Fibroblast of lung (primary cell): ENCODE measurements around the gene PACS2. TPM values are rescaled to one million over a fixed set of nuclear protein-coding genes. Genes with fewer than 3 reads are reported as not detected.

ENCODE experiments used
- DNase-seq, 2 donors: peaks; one replicate each; pipeline versions ENCODE4 v3.0.0 to v3.0.0-alpha.2; 2010; ENCODE audit warnings: low read depth in 2 of 2
- H2AFZ ChIP-seq: 2 replicates; pipeline ENCODE4 v1.5.1; 2012; ENCODE audit warnings: low read length, control low read depth, inconsistent platforms
- H3K27ac ChIP-seq: 2 replicates; pipeline ENCODE4 v1.5.1; 2011; ENCODE audit warnings: low read length, control low read depth; ENCODE audit not compliant: insufficient read depth
- H3K27me3 ChIP-seq: 2 replicates; pipeline ENCODE4 v1.5.1; 2011; ENCODE audit warnings: mild to moderate bottlenecking, low read length; ENCODE audit not compliant: control insufficient read depth, insufficient read depth
- H3K36me3 ChIP-seq: 2 replicates; pipeline ENCODE4 v1.5.1; 2011; ENCODE audit warnings: low read length; ENCODE audit not compliant: control insufficient read depth, insufficient read depth
- H3K4me1 ChIP-seq: 2 replicates; pipeline ENCODE4 v1.5.1; 2011; ENCODE audit warnings: low read length; ENCODE audit not compliant: control insufficient read depth, insufficient read depth; ENCODE audit errors: extremely low read depth
- H3K4me2 ChIP-seq: 2 replicates; pipeline ENCODE4 v1.5.1; 2011; ENCODE audit warnings: low read length, control low read depth; ENCODE audit not compliant: insufficient read depth; ENCODE audit errors: extremely low read depth
- H3K4me3 ChIP-seq, 4 experiments: fragments of 200-600 bp in 1 of 4; sonication (generic) in 1 of 4; replicated peaks in 1 of 4; 2 replicates each; pipeline ENCODE4 v1.5.1; 2011 to 2016; ENCODE audit warnings: low read length in 4 of 4, low read depth in 3 of 4, mild to moderate bottlenecking in 3 of 4, control low read depth in 2 of 4, inconsistent platforms in 1 of 4, mixed read lengths in 1 of 4; ENCODE audit not compliant: insufficient read depth in 1 of 4; ENCODE audit errors: control extremely low read depth in 1 of 4
- H3K79me2 ChIP-seq: 2 replicates; pipeline ENCODE4 v1.5.1; 2012; ENCODE audit warnings: mild to moderate bottlenecking, low read length, inconsistent platforms; ENCODE audit not compliant: control insufficient read depth, insufficient read depth
- H3K9ac ChIP-seq: 2 replicates; pipeline ENCODE4 v1.5.1; 2011; ENCODE audit warnings: mild to moderate bottlenecking, low read length, control low read depth; ENCODE audit not compliant: insufficient read depth
- H3K9me3 ChIP-seq: 2 replicates; pipeline ENCODE4 v1.5.1; 2012; ENCODE audit warnings: low read depth, low read length; ENCODE audit not compliant: control insufficient read depth, insufficient read depth
- H4K20me1 ChIP-seq: 2 replicates; pipeline ENCODE4 v1.5.1; 2011; ENCODE audit warnings: low read length; ENCODE audit not compliant: control insufficient read depth, insufficient read depth; ENCODE audit errors: extremely low read depth
- EZH2 ChIP-seq: IDR thresholded peaks from 2 replicates; pipeline ENCODE4 v1.5.1; 2012; ENCODE audit warnings: low read length, control low read depth, mild to moderate bottlenecking; ENCODE audit errors: missing control alignments
- polyA plus RNA-seq, 2 donors: library from polyadenylated mRNA; depleted of rRNA in 1 of 2; stranded (reverse) in 1 of 2; unstranded in 1 of 2; fragments of >200 nt; gene quantifications; 2 replicates each; pipeline ENCODE4 v1.2.1, GENCODE V29; 2011 to 2012; ENCODE audit warnings: missing spikeins in 1 of 2
- total RNA-seq: library from RNA; depleted of rRNA; stranded (reverse); fragments of >200 nt; gene quantifications from 2 replicates; pipeline ENCODE4 v1.2.1, GENCODE V29; 2014
- TF ChIP-seq, protein P1 (sequence below), 2 donors: IDR thresholded peaks in 1 of 2; conservative IDR thresholded peaks in 1 of 2; 1 replicate in 1 of 2; 2 replicates in 1 of 2; pipeline ENCODE4 v1.5.1; 2011 to 2012; ENCODE audit warnings: low read length in 2 of 2, control low read depth in 1 of 2, inconsistent platforms in 1 of 2, low read depth in 1 of 2, mild to moderate bottlenecking in 1 of 2

Gene PACS2
- total and polyA plus RNA-seq, 2 donors (not counting 1 experiment from before 2014, with no cell fraction given): 20.3 to 52.5 TPM

- TF ChIP-seq, protein P1, sequence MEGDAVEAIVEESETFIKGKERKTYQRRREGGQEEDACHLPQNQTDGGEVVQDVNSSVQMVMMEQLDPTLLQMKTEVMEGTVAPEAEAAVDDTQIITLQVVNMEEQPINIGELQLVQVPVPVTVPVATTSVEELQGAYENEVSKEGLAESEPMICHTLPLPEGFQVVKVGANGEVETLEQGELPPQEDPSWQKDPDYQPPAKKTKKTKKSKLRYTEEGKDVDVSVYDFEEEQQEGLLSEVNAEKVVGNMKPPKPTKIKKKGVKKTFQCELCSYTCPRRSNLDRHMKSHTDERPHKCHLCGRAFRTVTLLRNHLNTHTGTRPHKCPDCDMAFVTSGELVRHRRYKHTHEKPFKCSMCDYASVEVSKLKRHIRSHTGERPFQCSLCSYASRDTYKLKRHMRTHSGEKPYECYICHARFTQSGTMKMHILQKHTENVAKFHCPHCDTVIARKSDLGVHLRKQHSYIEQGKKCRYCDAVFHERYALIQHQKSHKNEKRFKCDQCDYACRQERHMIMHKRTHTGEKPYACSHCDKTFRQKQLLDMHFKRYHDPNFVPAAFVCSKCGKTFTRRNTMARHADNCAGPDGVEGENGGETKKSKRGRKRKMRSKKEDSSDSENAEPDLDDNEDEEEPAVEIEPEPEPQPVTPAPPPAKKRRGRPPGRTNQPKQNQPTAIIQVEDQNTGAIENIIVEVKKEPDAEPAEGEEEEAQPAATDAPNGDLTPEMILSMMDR (conservative IDR thresholded peaks at IDR 0.05 in 1 of 2, IDR thresholded peaks at IDR 0.05 in 1 of 2; ENCODE audit: low read depth in 1 of 2, low read length in 2 of 2): no peak
- no peak for TF ChIP-seq EZH2
- Histone ChIP-seq H3K9me3 (no peaks in the 10 kb centered on the region), H3K27me3 (no peaks in the 10 kb centered on the region), H2AFZ (no peak overlapping the region), H3K9ac (no peak overlapping the region), H3K4me2 (peak overlapping the region; percentile 89), H3K4me3 (peak overlapping the region; percentile 47 to 76 (median 66)), H3K36me3 (no peaks in the 10 kb centered on the region), H3K79me2 (peaks cover 12% of the 10 kb centered on the region), H3K4me1 (peaks cover 16% of the 10 kb centered on the region), H3K27ac (no peak overlapping the region), H4K20me1 (no peaks in the 10 kb centered on the region)
- DNase-seq: no peak
These were observed 1.5 kb downstream of the PACS2 start for GRCh38 chr14:105315941-105316576.

DNA sequence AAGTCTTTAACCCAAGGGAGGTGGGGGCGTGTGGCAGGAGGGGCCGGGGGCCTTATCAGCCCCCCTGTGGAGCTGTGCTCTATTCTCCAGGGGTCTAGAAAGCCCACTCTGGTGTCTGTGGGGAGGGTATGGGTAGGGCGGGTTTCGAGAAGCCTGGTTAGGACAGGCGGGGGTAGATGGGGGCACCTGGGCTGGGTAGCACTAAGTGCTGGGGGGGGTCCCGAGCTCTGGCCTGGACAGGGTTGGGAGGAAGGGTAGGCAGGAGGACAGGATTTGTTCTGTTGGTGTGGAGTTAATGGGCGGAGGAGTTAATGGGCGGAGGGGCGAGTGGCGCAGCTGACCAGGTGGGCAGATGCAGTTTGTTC, 2.0 kb downstream of the PACS2 start:
- Histone ChIP-seq H3K9me3 (no peaks in the 10 kb centered on the region), H3K9ac (no peak overlapping the region), H3K27ac (no peak overlapping the region), H3K79me2 (peaks cover 12% of the 10 kb centered on the region), H3K4me1 (peaks cover 16% of the 10 kb centered on the region), H3K4me2 (peak overlapping the region; percentile 89), H3K36me3 (no peaks in the 10 kb centered on the region), H3K27me3 (no peaks in the 10 kb centered on the region), H2AFZ (no peak overlapping the region), H3K4me3 (peak overlapping the region in 1 of 4 experiments; percentile 68), H4K20me1 (no peaks in the 10 kb centered on the region)
- no peak for TF ChIP-seq EZH2
- TF ChIP-seq, protein P1 (conservative IDR thresholded peaks at IDR 0.05 in 1 of 2, IDR thresholded peaks at IDR 0.05 in 1 of 2; ENCODE audit: low read depth in 1 of 2, low read length in 2 of 2): no peak
- no peak for DNase-seq

- Histone ChIP-seq H3K4me2 (peak overlapping the region; percentile 13), H2AFZ (no peak overlapping the region), H3K27ac (no peak overlapping the region), H3K9me3 (no peaks in the 10 kb centered on the region), H4K20me1 (no peaks in the 10 kb centered on the region), H3K9ac (no peak overlapping the region), H3K27me3 (no peaks in the 10 kb centered on the region), H3K36me3 (no peaks in the 10 kb centered on the region), H3K4me1 (peaks cover 16% of the 10 kb centered on the region), H3K79me2 (peaks cover 12% of the 10 kb centered on the region), H3K4me3 (peak overlapping the region in 2 of 4 experiments; percentile 0 to 32)
- TF ChIP-seq EZH2: no peak
- TF ChIP-seq, protein P1 (conservative IDR thresholded peaks at IDR 0.05 in 1 of 2, IDR thresholded peaks at IDR 0.05 in 1 of 2; ENCODE audit: low read depth in 1 of 2, low read length in 2 of 2): no peak
- no peak for DNase-seq
These were observed 2.5 kb downstream of the PACS2 start for GRCh38 chr14:105316968-105317510.
